Psoas muscle (tissue), 8 donors: Measurements from ENCODE around the gene MGLL. TPM values are rescaled to one million over a fixed set of nuclear protein-coding genes. Genes with fewer than 3 reads are reported as not detected.
A peak's percentile ranks its signal among the peaks of the same experiment; 100 is the strongest.

Experiments used
- ATAC-seq, 4 donors: fragments of 200-7000 bp; cut with Tn5 transposase; one replicate each; pipeline ENCODE4 v1.9.1; 2020; ENCODE audit warnings: moderate library complexity in 3 of 4, mild to moderate bottlenecking in 2 of 4
- DNase-seq, 2 donors: peaks; one replicate each; pipeline ENCODE4 v3.0.0-alpha.2; 2020
- H3K27ac ChIP-seq: fragments of 200-600 bp; one replicate; pipeline ENCODE4 v1.8.0; 2022
- H3K27me3 ChIP-seq, 3 donors: fragments of 200-600 bp in 1 of 3; one replicate each; pipeline versions ENCODE4 v1.6.1 to v1.8.0; 2013 to 2022; ENCODE audit warnings: low read length in 2 of 3, mild to moderate bottlenecking in 2 of 3, moderate library complexity in 1 of 3; ENCODE audit not compliant: insufficient read depth in 3 of 3
- H3K36me3 ChIP-seq, 2 donors: fragments of 200-600 bp in 1 of 2; one replicate each; pipeline versions ENCODE4 v1.6.1 to v1.8.0; 2013 to 2022; ENCODE audit warnings: low read depth in 1 of 2, mild to moderate bottlenecking in 1 of 2, moderate library complexity in 1 of 2; ENCODE audit not compliant: insufficient read depth in 1 of 2
- H3K4me1 ChIP-seq: fragments of 200-600 bp; one replicate; pipeline ENCODE4 v1.8.0; 2022
- H3K4me3 ChIP-seq: fragments of 200-600 bp; one replicate; pipeline ENCODE4 v1.8.0; 2022; ENCODE audit warnings: mild to moderate bottlenecking
- H3K9me3 ChIP-seq: fragments of 200-600 bp; one replicate; pipeline ENCODE4 v1.8.0; 2022
- WGBS, 3 donors: extraction: QIAGEN DNeasy Blood & Tissue Kit; methylation state at CpG; one replicate each; pipeline versions ENCODE4 v1.1.6 to v1.1.7; 2013; 5-methylcytosine and 5-hydroxymethylcytosine counted together
- intact Hi-C, 2 donors: fragments of 100-400 bp; cut with DNase I; formaldehyde crosslinking; loops; one replicate each; pipeline versions ENCODE4 v1.11.0 to v1.14.2; 2022
- polyA plus RNA-seq, 3 donors: library from polyadenylated mRNA; stranded (reverse); fragments of 200-250 nt; gene quantifications; one replicate each; pipeline ENCODE4 v1.2.3, GENCODE V29; 2013
- total RNA-seq, 4 donors: library from RNA; stranded (reverse); fragmentation: NEBNext Ultra II Directional in 2 of 4; extraction: Animal tissue kit (Norgen Biotek cat#: 25700) in 2 of 4; gene quantifications; one replicate each; pipeline versions ENCODE4 v1.2.1 to v1.2.4, GENCODE V29; 2021 to 2023
- TF ChIP-seq, protein P1 (sequence below): fragments of 200-600 bp; IDR thresholded peaks from one replicate; pipeline ENCODE4 v1.8.0; 2022; ENCODE audit warnings: antibody characterized with exemption
- donor health status: healthy with polysubstance abuse.
- donor health status: DM: no; HTN: no; CAD: no; lungs with moderate emphysema.
- donor health status: Bipolar disorder and iron deficiency.
- donor health status: healthy.
- donor health status: DM: yes; HTN: yes; CAD: no.
- donor health status: DM: no; HTN: no; CAD: no.
- donor health status: DM: no; HTN: no; CAD: no.
- donor health status: DM: yes; HTN: yes; CAD: no.

MGLL gene
- total and polyA plus RNA-seq, 7 donors = 32.8 to 85.6 (median 63.0) TPM

DNA sequence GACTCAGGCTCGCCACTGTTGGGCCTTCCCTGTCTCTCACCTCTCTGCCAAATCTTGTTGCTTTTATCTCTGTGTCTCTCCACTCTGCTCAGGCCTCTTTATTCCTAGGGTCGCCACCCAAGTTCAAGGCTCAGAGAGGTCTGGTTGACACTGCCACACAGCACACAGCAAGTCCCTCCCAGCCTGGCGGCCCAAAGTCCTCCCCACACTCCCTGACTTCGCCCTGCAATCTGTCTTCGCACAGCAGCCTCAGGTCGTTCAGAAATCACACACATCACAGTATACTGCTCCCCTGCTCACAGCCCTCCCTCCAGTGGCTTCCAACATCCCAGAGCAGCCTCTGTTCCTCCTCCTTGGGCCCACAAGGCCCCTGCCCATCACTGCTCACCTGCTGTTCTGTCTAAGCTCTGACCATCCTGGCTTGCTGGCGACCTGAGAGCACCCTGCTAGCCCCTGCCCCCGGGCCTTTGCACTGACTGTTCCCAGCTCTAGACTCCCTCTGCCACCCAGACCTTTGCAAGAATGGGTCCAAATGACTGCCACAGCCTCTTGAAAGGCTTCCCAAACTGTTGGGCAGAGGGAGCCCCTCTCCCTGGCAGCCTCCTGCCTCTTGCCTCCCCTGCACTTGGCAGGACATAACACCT, 48.4 kb downstream of the MGLL start:
- peaks cover 68% of the 10 kb centered on the region for H3K4me1 ChIP-seq
- intact Hi-C loops = no loop called here
- H3K9me3 ChIP-seq = no peaks in the 10 kb centered on the region
- ATAC-seq = no peak
- H3K36me3 ChIP-seq = no peaks in the 10 kb centered on the region
- H3K27me3 ChIP-seq = no peaks in the 10 kb centered on the region
- WGBS, 3 donors = 90 to 96% (median 94%) methylated on average over 8 of the region's 8 CpGs
- H3K4me3 ChIP-seq = no peak overlapping the region
- TF ChIP-seq, protein P1, sequence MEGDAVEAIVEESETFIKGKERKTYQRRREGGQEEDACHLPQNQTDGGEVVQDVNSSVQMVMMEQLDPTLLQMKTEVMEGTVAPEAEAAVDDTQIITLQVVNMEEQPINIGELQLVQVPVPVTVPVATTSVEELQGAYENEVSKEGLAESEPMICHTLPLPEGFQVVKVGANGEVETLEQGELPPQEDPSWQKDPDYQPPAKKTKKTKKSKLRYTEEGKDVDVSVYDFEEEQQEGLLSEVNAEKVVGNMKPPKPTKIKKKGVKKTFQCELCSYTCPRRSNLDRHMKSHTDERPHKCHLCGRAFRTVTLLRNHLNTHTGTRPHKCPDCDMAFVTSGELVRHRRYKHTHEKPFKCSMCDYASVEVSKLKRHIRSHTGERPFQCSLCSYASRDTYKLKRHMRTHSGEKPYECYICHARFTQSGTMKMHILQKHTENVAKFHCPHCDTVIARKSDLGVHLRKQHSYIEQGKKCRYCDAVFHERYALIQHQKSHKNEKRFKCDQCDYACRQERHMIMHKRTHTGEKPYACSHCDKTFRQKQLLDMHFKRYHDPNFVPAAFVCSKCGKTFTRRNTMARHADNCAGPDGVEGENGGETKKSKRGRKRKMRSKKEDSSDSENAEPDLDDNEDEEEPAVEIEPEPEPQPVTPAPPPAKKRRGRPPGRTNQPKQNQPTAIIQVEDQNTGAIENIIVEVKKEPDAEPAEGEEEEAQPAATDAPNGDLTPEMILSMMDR = no peak
- DNase-seq = peak; percentile 4 to 19
- H3K27ac ChIP-seq = no peak overlapping the region

GRCh38 chr3:127772827-127773751, 49.2 kb downstream of the MGLL start:
- ATAC-seq = no peak
- WGBS, 3 donors = 81 to 88% (median 84%) methylated on average over 12 of the region's 12 CpGs
- intact Hi-C loops = no loop called here
- DNase-seq = peak in 1 of 2 donors; percentile 42
- Histone ChIP-seq H3K27ac (peak overlapping the region; percentile 42), H3K4me3 (no peak overlapping the region), H3K36me3 (no peaks in the 10 kb centered on the region), H3K27me3 (no peaks in the 10 kb centered on the region), H3K9me3 (no peaks in the 10 kb centered on the region), H3K4me1 (peaks cover 75% of the 10 kb centered on the region)
- TF ChIP-seq, protein P1 = no peak

- intact Hi-C loops = no loop called here
- Histone ChIP-seq H3K27me3 (no peaks in the 10 kb centered on the region), H3K9me3 (no peaks in the 10 kb centered on the region), H3K4me3 (no peak overlapping the region), H3K4me1 (peaks cover 75% of the 10 kb centered on the region), H3K27ac (peak overlapping the region; percentile 42), H3K36me3 (no peaks in the 10 kb centered on the region)
- WGBS, 3 donors = 76 to 85% (median 77%) methylated on average over 5 of the region's 5 CpGs
- no peak for ATAC-seq
- TF ChIP-seq, protein P1 = no peak
- peak in 1 of 2 donors; percentile 32 for DNase-seq
Measured at GRCh38 chr3:127772273-127772672, 50.0 kb downstream of the MGLL start.

DNA sequence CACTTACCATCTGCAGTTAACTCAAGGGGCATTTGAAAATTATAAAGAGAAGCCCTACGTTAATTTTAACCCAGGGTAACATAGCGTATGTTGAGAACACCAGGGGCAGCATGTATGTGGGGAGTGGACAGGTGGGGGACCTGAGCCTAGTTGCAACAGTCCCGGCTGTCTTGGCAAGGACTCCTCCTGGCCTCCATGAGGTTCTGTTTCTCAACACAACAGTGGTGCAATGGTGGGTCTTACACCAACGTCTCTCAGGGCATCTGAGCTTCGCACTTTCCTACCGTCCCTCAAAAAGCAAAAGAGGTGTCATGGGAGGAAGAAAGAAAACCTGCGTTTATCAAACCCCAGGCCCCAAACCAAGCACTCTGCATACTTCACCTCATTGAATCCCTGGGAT, 50.6 kb downstream of the MGLL start:
- no peak overlapping the region for H3K4me3 ChIP-seq
- ATAC-seq = peak in 1 of 4 donors; percentile 47
- H3K36me3 ChIP-seq = no peaks in the 10 kb centered on the region
- WGBS, 3 donors = 72 to 85% (median 76%) methylated on average over 7 of the region's 7 CpGs
- peak; percentile 14 to 38 for DNase-seq
- TF ChIP-seq, protein P1 = no peak
- H3K27ac ChIP-seq = no peak overlapping the region
- intact Hi-C loops = no loop called here
- H3K27me3 ChIP-seq = no peaks in the 10 kb centered on the region
- no peaks in the 10 kb centered on the region for H3K9me3 ChIP-seq
- H3K4me1 ChIP-seq = peaks cover 69% of the 10 kb centered on the region
